Coronary artery (tissue), 2 donors: Measurements from ENCODE around the gene GPR183.

Source experiments
- DNase-seq: peaks from one replicate; pipeline ENCODE4 v3.0.0-alpha.2; 2017; ENCODE audit warnings: low spot score
- H3K27ac ChIP-seq, 2 donors: fragments of 200-600 bp; sonication (generic); one replicate each; pipeline ENCODE4 v1.5.1; 2016 to 2019
- H3K4me3 ChIP-seq: fragments of 200-600 bp; sonication (generic); 2 replicates; pipeline ENCODE4 v1.5.1; 2016; ENCODE audit warnings: mild to moderate bottlenecking, moderate library complexity
- CTCF ChIP-seq: fragments of 200-600 bp; sonication (generic); IDR thresholded peaks from one replicate; pipeline ENCODE4 v1.5.1; 2019; ENCODE audit warnings: antibody characterized with exemption

Gene GPR183

DNA sequence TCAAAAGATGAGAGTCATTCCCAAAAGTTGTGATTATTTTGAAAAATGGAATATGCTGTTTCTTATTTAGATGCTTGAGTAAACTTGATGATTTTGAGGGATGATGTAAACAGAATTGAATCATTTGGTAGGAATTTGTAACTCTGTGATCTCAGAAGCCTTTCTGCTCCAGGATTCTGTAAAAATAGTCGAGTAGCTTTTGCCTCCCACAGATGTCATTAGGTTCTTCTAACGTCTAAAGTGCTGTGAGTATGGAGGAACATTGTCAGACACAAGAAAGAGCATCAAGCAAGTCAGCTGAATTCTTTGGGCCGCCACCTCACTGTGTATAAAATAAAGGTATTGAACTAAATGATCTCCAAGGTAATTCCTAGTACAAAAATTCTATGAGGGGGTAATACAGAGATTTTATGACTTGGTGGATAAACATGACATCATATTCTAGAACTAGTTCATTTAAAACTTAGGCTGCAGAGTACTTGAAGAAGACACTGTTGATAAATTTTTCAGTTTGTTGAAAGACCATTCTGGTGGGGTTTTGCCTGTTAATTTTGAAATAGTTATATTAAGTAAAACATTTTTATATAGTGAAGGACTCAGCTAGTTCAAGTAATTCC lies 1.4 kb upstream of the GPR183 start:
- Histone ChIP-seq H3K4me3 (no peak overlapping the region), H3K27ac (peak overlapping the region; percentile 76 to 85)
- TF ChIP-seq CTCF: no peak
- no peak for DNase-seq

DNA sequence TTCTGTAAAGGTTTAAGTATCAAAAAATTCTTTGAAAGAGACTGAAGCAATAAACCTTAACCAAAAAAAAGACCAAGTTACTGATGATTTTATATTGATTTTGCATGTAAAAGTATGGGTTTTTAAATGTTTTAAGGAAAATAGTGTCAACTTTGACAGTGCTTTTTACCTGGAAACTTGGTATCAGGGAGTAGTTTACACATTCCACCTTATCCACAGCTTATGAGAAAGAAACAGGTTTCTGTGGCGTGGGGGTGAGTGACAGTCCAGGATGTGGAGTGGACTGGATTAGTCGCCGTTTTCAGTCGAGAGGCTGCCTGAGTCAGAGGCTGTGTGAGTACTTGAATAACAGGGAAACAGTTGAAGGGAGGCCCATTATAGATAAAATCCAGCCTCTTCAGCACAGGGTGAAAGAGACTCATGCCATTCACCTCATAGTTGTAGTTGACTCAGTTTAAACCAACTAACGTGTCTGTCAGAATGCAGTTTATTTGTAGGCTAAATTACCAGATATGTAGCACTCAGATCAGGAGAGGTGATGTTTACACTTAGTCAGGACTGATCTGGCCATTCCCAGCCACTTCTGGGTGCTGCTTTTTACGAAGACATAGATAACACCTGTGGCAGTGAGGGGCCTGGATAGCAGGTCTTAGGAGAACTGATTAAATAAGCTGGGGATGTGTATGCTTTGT lies 595 bp upstream of the GPR183 start:
- Histone ChIP-seq H3K27ac (peak overlapping the region; percentile 76 to 85), H3K4me3 (peak overlapping the region; percentile 21)
- no peak for TF ChIP-seq CTCF
- DNase-seq: no peak

GRCh38 chr13:99305566-99305965 lies 1.6 kb downstream of the GPR183 start:
- Histone ChIP-seq H3K4me3 (peak overlapping the region; percentile 44), H3K27ac (peak overlapping the region in 1 of 2 donors; percentile 27)
- no peak for DNase-seq
- TF ChIP-seq CTCF: no peak

DNA sequence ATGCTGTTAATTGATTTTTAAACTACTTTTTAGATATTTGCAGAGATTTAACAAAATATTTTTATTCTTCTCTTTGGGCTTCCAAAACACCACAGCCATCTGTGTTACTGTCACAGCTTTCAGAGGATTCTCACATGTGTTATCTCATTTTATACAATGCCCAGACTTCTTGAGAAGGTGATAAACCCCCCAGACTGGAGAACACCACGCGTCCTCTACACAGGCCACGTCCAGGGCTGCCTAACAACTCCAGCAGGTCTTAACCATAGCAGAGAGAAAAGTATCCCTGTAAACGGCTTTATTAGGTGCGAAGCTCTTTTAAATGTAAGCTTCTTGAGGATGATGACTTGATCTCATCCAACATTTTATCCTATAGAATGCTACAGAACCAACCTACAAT lies 2.0 kb downstream of the GPR183 start:
- Histone ChIP-seq H3K4me3 (no peak overlapping the region), H3K27ac (peak overlapping the region in 1 of 2 donors; percentile 21)
- no peak for TF ChIP-seq CTCF
- no peak for DNase-seq

GRCh38 chr13:99304541-99304940 lies 2.7 kb downstream of the GPR183 start:
- no peak for TF ChIP-seq CTCF
- Histone ChIP-seq H3K4me3 (peak overlapping the region; percentile 2), H3K27ac (peak overlapping the region in 1 of 2 donors; percentile 39)
- no peak for DNase-seq

GRCh38 chr13:99303863-99304521 lies 3.2 kb downstream of the GPR183 start:
- DNase-seq: no peak

More at GRCh38 chr13:99303863-99304521, 3.2 kb downstream of the GPR183 start:
- peak overlapping the region; percentile 2 for H3K4me3 ChIP-seq
- no peak for TF ChIP-seq CTCF
- peak overlapping the region; percentile 6 to 39 for H3K27ac ChIP-seq
